ENCODE data around the gene ZNG1B.
"Not testable (repeated sequence)": the region's sequence is repeated elsewhere in the genome, so short reads cannot be mapped to it uniquely, and the experiment has no call there.

Gene ZNG1B

DNA sequence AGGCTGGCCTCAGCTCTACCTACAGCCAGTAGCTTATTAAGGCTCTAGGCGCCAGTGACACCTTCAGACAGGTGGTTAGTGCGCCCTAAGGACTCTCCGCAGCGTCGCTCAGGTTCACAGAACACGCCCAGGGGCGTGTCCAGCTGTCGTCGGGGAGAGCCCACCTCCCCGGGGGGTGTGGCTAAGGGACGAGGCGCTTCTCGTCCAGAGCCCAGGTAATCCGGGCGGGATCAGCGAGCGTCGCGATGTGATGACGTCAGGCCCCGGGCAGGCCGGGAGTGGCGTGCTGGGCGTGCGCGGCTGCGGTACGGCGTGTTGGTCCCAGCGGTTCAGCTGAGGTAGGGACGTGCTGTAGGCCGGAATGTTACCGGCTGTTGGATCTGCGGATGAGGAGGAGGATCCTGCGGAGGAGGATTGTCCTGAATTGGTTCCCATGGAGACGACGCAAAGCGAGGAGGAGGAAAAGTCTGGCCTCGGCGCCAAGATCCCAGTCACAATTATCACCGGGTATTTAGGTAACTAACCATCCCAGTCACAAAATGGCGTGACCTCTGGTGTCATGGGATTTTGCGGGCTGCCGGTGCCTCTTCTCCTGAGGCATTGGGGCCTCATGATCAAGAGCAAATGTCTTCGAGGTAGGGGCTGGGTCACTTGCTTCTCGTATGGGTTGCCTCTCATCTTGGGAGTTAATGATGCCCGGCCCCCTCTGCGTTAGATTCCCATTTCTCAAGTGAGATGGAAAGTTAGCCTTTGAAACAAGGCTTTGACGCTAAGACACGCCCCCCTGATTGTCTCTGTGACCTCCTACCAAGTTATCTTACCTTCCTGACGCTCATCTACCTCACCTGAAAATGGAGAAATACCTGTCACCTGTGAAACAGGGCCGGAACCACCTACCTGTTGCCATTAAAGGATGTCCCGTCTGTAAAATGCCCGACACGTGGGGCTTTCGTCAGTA, at the start of gene ZNG1B:
ZNG1B (plus strand) TSS at position 184 of the 958 bp plus-strand sequence; CDS start at position 362, 178 bp downstream.
- peak; percentile 19 for DNase-seq (ENCODE audit: low read depth)
- peak within 1 kb of the TSS; percentile 77 for H3K4me3 ChIP-seq (ENCODE audit: low read depth, low read length)

DNA sequence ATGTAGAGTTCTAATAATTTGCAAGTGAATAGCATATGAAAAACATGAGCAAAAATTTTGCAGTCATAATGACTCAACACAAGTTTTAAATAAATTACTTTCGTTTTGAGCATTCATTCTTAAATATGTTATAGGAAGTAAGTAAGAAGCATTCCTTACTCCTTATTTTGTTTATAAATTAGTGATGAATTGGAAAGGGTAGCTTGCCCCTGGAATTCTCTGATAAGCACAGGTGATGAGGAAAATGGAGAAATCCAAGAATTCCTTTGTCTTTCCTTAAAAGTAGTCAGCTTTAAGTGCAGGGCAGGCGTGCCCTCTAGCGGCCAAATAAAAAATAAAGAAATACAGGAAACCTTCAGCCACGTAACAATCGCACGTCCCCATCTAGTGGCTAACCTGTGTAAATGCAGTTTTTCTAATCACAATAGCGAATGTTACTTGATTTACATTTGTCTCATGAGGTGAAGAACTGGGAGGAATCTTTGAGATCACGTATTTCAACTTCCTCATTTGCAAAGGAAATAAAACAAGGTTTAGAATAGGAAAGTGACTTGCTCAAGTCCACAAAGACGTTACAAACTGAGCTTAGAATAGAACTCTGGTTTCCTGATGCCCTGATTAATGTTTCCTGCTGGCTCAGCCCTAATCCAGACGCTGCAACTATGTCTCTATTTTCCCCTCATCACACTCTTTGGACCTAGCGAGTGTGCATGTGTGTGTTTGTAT, 47.2 kb upstream of the ZNG1B start:
- TF ChIP-seq MYC (IDR thresholded peaks at IDR 0.05; ENCODE audit: low read depth, low read length), result no peak
- TF ChIP-seq, protein P1, sequence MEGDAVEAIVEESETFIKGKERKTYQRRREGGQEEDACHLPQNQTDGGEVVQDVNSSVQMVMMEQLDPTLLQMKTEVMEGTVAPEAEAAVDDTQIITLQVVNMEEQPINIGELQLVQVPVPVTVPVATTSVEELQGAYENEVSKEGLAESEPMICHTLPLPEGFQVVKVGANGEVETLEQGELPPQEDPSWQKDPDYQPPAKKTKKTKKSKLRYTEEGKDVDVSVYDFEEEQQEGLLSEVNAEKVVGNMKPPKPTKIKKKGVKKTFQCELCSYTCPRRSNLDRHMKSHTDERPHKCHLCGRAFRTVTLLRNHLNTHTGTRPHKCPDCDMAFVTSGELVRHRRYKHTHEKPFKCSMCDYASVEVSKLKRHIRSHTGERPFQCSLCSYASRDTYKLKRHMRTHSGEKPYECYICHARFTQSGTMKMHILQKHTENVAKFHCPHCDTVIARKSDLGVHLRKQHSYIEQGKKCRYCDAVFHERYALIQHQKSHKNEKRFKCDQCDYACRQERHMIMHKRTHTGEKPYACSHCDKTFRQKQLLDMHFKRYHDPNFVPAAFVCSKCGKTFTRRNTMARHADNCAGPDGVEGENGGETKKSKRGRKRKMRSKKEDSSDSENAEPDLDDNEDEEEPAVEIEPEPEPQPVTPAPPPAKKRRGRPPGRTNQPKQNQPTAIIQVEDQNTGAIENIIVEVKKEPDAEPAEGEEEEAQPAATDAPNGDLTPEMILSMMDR (IDR thresholded peaks at IDR 0.05; ENCODE audit: low read depth, low read length), result peak; percentile 92

DNA sequence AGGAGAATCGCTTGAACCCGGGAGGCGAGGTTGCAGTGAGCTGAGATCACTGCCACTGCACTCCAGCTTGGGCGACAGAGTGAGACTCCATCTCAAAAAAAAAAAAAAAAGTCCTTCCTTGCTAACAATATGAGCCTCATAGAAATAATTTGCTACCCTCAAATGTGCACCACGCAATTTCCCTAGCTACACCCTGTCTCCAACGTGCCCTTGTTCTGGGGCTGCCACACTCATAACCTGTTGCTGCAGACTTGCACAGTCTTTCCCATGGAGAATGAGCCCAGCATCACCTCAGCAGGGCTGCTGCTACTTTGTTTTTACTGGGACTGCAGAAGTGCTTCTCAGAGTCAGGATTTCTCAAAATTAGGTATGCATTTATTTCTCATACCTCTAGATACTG, 46.4 kb upstream of the ZNG1B start:
- H3K4me3 ChIP-seq (ENCODE audit: low read depth, low read length), result no peak overlapping the region
- no peak for TF ChIP-seq POLR2A (IDR thresholded peaks at IDR 0.05; ENCODE audit: extremely low read depth, insufficient read length)
- TF ChIP-seq, protein P1 (IDR thresholded peaks at IDR 0.05; ENCODE audit: low read depth, low read length), result no peak
- TF ChIP-seq, protein P2, sequence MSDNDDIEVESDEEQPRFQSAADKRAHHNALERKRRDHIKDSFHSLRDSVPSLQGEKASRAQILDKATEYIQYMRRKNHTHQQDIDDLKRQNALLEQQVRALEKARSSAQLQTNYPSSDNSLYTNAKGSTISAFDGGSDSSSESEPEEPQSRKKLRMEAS (IDR thresholded peaks at IDR 0.05; ENCODE audit: low read depth, low read length), result no peak
- no peak for TF ChIP-seq MYC (IDR thresholded peaks at IDR 0.05; ENCODE audit: low read depth, low read length)
- DNase-seq (ENCODE audit: low read depth), result no peak

More for the DNA sequence above, 47.2 kb upstream of the ZNG1B start:
- peak overlapping the region; percentile 22 for H3K4me3 ChIP-seq (ENCODE audit: low read depth, low read length)
- DNase-seq (ENCODE audit: low read depth), result peak; percentile 90

DNA sequence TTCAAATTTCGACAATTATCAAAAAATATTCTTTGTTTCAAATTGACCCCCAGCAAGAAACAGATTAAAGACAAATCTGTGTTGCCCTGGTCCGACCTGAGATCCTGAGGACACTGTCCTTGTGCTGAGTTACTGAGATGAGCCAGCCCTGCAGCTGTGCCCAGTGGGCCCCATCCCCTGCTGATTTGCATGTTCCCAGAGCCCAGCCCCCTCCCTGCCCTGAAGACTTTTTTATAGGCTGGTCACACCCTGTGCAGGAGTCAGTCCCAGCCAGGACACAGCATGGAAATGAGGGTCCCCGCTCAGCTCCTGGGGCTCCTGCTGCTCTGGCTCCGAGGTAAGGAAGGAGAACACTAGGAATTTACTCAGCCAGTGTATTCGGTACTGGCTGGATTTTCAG, 31.4 kb upstream of the ZNG1B start:
- TF ChIP-seq MYC (IDR thresholded peaks at IDR 0.05; ENCODE audit: low read depth, low read length) (no peak), POLR2A (IDR thresholded peaks at IDR 0.05; ENCODE audit: extremely low read depth, insufficient read length) (no peak)
- TF ChIP-seq, protein P2 (IDR thresholded peaks at IDR 0.05; ENCODE audit: low read depth, low read length), result no peak
- TF ChIP-seq, protein P1 (IDR thresholded peaks at IDR 0.05; ENCODE audit: low read depth, low read length), result no peak

DNA sequence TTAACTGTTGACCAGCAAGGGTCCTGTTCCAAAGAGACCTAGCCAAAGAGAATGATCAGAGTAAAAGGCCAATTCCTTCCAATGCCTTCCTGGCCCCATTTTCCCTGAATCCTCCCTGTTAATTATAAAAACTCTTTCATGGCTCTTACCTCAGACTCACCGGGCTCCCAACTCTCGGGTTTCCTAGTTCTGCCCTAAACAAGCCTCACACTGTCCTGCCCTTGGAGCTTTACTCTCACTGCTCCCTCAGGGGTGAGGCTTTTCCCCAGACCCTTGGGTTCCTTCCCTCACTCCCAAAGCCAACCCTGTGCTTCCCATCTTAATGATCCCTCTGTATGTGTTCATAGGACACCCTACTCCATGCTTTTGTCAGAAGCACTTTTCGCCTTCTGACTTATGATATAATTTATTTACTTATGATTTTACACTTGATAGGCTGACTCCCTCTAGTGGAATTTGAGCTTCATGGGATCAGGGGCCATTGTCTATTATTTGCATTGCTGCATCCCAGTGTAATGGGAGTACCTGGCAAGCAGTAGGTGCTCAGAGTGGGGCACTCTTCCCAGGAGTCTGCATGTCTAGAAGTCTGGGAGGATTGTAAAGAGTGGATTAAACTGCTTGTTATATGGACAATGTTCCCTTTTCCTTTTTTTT, 29.9 kb upstream of the ZNG1B start:
- DNase-seq (ENCODE audit: low read depth), result peak; percentile 43
- no peak overlapping the region for H3K4me3 ChIP-seq (ENCODE audit: low read depth, low read length)

More for the DNA sequence above, 31.4 kb upstream of the ZNG1B start:
- no peak overlapping the region for H3K4me3 ChIP-seq (ENCODE audit: low read depth, low read length)
- DNase-seq (ENCODE audit: low read depth), result peak; percentile 26

DNA sequence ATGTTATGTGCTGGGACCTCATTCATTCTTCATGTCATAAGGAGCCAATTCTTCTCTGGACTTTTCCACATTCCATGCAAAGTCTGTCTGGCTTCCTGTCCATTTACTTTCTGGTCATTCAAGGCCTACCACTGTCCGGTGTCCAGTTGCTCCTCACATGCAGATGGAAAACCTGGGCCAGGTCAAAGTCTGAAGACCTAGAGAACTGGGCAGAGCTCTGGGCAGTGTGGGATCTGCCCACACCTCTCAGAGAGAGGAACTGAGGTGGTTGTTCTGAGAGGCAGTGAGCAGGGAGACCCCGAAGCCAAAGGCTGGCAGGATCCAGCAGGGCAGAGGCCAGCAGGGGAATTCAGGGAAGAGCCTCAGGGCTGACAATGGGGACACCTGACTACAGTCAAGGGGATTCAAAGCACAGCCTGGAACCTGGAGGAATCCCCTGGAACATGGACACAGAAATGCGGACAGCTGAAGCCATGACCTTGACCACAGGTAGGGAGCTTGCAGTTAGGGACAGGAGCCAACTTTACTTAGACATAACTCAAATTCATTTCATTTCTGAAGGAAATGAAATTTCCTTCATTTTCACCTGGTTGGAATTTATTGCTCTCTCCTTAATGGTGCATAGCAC, 25.7 kb upstream of the ZNG1B start:
- not testable (repeated sequence) for H3K4me3 ChIP-seq (ENCODE audit: low read depth, low read length); DNase-seq (ENCODE audit: low read depth)

More for the DNA sequence above, 29.9 kb upstream of the ZNG1B start:
- TF ChIP-seq, protein P1 (IDR thresholded peaks at IDR 0.05; ENCODE audit: low read depth, low read length), result peak; percentile 39
- no peak for TF ChIP-seq MYC (IDR thresholded peaks at IDR 0.05; ENCODE audit: low read depth, low read length)
- TF ChIP-seq POLR2A (IDR thresholded peaks at IDR 0.05; ENCODE audit: extremely low read depth, insufficient read length), result no peak

DNA sequence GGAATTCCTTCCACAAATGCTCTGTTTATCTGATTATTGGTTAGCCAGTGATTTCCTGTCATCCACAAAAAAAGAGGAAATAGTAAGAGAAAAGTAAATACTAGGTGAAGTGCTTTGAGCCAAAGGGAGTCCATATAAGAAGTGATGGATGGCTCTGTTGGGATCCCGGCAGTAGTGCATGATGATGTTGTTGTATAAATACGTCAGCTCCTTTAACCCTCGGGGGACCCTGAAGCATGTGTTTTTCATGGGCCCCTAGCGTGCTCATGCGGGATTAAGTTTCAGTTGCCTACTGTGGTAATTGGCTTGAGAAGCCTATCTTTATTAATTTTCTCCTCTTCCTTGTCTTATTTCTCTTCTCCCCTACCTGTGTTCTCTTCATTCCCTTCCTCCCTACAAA, 24.7 kb upstream of the ZNG1B start:
- DNase-seq (ENCODE audit: low read depth), result not testable (repeated sequence)

DNA sequence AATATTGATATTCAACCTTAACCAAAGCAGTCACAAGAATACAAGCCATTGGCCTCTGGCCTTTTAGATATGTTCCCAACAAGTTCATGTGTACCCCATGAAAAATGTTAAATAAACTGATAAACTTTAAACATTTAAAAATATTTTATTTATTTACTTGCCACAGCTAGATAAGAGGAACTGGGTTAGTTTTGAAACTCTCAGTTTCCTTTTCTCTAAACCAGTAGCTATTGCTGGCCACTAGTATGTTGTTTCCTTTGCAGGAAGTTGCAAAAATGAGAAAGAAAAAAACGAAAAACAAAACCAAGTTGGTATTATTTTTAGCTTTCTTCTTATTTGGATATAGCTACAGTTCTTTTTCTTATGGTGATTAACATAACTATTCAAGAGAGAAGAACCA, 5.7 kb upstream of the ZNG1B start:
- not testable (repeated sequence) for H3K4me3 ChIP-seq (ENCODE audit: low read depth, low read length)
- DNase-seq (ENCODE audit: low read depth), result peak; percentile 74

More for the DNA sequence above, 24.7 kb upstream of the ZNG1B start:
- not testable (repeated sequence) for H3K4me3 ChIP-seq (ENCODE audit: low read depth, low read length)

DNA sequence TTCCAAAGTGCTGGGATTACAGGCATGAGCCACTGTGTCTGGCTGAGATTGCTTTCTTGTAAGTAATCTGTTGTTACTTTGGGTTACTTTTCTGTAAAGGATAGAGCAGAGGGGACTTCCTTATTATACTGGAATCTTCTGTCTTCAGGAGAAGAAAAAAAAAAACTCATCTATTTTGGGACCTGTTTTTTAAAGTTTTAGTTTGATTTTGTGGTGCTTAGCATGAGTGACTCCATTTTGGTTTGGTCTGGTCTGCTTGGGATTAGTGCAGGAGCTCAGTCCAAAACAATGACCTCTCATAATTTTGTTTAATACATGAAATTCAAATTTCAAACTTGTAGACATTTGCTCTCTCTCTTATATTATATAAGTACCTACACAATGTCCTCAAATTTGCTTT, 4.0 kb upstream of the ZNG1B start:
- not testable (repeated sequence) for H3K4me3 ChIP-seq (ENCODE audit: low read depth, low read length); DNase-seq (ENCODE audit: low read depth)

DNA sequence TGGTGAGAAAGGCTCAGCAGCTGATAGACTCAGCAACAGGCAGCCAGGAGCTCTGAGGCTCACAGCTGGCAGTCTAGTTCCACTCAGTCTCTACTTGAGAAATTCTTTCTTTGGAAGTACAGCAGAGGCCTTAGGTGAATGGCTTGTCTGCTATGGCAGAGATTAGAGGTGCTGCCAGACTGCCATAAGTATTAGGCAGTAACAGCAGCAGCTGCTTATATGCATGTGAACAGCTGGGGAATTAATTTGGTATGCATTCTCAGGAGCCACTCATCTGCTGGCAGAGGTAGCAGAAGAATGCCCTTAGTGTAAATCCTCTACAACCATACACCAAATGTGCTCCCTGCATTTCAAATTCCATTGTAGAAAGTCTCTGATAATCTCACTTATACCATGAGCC, 28.3 kb downstream of the ZNG1B start:
- not testable (repeated sequence) for DNase-seq (ENCODE audit: low read depth); H3K4me3 ChIP-seq (ENCODE audit: low read depth, low read length)
